HG03175 (cell line): ENCODE data around the gene PMEPA1.

Experiments
- ATAC-seq: cut with Tn5 transposase; IDR thresholded peaks from one replicate; pipeline ENCODE4 v1.9.1; 2021; ENCODE audit warnings: mild to moderate bottlenecking, moderate library complexity; ENCODE audit not compliant: unreplicated experiment

The PMEPA1 gene

DNA sequence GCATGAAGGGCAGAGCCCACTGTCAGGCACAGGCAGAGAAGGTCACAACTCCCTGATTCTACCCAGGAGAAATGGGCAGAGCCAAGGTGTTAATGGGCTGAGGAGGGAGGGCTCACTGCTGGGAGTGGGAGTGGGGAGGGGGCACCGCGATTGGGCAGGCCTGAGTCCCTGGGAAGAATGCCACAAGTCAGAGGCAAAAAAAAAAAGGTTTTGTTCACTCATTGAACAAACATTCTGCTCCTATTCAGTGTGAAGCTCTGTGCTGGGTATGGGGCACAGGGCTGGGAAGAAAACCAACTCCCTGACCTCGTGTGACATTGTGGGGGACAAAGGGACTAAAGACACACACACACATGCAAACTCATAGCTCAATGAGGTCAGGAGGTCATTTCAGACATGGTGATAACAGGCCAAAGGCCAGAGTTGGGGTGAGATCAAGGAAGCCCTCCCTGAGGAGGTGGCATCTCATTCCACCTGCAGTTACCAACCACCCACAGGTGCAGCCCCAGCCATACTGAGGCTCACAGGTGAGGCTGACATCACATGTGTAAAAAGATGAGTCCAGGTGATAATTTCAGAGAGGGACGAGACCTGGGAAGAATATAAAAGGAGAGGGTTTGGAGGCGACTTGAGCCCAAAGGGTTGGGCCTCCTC, 3.2 kb upstream of the PMEPA1 start:
- no peak for ATAC-seq

DNA sequence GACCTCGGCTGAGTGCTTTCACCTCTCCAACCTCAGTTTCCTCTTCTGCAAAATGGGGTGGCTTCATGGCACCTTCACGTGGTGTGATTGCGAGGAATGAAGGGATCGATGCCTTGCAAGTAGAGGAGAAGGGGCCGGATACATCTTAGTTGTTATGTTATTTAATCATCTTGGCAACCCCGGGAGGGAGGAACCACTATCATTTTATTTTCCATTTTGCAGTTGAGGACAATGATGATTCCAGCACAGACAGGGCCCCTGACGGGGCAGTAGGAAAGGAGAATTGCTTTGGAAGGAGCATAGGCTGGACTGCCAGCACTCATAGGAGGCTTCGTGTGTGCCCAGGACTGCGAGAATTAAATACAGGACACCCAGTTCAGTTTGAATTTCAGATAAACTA, 2.5 kb upstream of the PMEPA1 start:
- no peak for ATAC-seq

DNA sequence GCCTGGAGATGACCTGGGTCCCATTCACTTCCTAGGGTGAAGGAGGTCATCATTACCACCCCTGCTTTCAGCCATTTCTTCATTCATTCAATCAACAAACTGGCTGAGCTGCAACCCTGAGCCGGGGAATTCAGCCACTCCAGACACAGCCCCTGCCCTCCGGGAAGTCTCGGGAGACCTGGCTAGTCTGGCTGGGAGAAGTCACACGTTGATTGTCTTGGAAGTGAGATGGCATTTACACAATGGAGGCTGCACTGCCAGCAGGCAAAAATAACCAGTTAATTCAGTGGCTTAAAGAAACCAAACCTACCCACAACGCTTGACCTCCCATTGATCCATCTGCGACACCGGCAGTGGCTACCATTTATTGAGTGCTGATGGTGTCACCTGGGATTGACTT, 2.0 kb upstream of the PMEPA1 start:
- no peak for ATAC-seq

DNA sequence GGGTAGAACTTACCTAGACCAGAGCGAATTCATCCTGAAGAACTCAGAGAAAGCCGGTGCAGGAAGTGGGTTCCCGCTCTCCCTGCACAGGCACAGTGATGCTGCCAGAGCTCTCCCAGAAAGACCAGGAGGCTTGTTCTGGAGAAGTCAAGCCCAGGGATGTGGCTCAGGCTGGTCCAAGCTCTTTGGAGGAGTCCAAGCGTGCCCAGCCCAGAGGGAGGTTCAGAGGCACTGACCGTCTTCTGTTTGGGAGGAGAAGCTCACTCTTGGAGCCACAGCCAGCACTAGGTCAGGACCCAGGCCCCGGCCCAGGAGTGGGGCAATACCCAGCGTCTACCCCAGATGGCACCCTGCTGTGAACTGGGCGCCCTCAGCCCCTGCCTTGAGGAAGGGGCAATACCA, 1.5 kb upstream of the PMEPA1 start:
- ATAC-seq: no peak

DNA sequence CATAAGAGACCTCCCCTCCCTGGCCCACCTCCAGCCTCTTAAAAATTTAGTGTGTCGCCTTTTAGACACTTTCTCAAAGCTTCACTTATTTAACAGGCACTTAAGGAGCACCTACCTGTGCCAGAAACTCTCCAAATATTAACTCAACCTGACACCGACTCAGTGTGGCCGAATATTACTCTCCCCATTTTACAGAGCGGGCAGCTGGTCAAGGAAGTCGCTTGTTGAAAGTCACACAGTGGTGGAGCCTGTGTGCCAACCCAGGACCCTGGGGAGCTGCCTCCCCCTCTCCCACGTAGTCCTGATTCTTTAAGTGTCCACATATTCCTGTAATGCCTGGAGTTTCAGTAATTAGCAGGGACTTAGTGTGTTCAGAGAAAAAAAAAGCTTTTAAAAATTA, 1.0 kb upstream of the PMEPA1 start:
- no peak for ATAC-seq

DNA sequence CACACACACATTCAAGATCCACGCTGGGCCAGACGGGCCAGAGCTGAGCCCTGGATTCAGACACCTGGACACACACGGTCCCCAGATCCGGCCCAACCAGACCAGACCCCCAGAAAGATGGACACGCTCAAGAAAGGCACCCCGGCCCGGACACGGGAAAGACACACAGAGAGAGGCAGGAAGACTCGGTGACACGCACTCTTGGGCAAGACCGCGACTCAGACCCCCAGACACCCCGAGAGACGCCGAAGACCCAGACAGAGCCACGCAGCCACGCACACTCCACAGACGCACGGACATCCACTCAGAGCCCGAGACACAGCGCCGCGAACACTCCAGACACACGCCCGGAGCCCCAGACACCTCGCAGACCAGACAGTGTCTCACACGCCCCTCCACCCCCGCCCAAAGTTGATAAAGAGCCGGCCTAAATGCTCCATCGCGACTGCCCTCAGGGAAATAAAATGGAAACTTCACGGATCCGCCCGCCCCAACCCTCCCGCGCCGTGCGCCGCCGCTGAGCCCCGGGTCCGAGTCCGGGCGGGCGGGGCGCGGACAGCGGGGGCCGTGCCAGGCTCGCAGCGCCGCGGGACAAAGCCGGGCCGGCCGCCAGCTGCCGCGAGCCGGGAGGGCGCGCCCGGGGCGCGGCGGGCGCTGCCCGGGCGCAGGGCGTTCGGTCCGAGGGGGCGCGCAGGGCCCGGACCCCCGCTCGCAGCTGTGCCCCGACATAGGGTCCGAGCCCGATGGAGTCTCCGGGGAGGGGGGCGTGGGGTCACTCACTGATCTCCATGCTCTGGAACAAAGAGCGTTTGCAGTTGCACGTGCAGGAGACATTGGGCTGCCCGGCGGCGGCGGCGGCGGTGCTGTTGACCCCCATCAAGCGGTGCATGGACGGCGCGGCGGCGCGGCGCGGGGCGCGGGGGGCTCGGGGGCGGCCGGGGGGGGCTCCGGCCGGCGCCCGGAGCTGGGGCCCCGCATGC, 831 bp downstream of the PMEPA1 start:
- ATAC-seq: peak; percentile 2

DNA sequence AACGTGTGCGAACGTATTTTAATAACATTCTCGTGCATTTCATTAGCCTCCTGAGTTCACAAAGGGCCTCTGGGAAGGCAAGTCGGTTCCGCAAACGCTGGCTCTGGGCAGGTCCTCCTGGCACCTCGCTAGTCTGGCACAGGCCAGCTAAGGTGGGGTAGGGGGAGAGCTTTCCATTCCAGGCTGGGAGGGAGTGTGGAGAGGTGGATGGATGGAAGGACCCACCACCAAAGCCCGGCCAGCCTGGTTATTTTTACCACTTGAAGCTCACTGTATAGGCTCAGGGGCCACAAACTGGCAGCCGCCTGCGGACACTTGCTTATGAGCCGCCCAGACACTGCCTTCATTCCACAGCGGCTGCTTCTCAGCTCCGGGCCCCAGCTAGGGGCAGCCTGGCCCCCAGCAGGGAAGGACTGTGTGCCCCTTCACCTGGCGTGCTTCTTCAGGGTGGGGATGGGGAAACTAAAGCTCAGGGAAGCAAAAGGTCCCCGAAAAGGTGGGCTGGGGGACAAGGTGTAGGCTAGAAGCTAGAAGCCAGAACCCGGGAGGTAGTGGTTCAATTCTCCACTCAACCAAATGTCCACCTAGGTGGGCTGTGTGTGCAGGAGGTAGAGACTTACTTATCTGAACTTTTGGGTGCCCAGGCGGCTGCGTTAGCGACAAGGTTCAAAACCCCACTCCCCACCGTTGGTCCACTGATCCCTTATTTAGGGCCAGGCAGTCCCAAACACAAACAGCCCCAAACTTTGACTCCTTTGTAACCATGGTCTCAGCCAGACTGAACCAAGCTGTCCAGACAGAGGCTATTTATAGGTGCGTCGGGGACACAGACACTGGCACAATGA, 1.7 kb downstream of the PMEPA1 start:
- no peak for ATAC-seq

DNA sequence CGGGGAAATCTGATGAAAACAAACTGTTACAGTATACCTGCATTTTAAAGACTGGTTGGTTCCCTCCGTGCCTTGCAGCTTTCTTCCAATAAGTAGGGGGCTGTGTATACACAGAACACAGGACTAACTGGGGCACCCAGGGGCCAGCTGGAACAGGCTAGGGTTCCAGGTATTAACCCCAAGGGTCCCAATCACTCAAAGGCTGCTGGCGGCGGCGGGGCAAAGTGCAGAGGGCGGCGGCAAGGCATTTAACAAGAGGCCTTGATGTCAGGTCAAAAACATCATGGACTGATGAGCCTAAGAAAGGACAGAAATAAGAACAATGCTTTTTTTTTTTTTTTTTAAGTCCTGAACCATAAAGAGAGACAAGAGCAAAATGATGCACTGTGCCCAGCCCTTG, 2.5 kb downstream of the PMEPA1 start:
- no peak for ATAC-seq

DNA sequence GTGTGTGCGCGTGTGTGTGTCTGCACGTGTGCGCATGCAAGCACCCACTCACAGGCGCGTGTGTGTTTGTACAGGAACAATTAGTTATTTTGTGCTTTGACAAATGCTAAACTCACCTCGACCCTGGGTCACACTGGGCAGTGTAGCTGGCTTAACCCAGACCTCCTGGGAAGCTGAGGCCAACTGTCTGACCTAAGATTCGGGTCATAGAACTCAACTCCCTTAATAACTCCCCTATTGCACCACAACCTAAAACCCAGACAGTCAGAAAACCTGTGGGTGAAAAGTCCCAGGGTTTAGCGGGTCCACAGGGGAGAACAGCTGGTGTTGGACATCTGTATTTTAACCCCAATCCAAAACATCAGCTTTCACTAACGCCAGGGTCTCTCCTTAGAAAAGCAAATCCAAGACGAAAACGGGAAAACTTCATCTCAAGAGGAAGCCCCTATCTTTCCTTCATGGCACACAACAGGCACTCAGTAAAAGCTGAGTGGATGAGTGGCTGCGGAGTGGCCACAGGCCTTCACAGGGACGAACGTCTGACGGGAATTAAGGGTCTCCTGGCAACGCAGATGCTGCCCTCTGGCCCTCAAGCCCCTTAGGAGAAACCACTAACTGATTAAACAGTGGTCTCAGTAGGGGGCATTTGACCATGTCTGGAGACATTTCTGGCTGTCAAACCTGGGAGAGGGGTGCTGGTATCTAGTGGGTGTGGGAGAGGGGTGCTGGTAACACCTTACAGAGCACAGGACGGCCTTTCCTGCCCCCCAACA, 4.5 kb downstream of the PMEPA1 start:
- no peak for ATAC-seq

DNA sequence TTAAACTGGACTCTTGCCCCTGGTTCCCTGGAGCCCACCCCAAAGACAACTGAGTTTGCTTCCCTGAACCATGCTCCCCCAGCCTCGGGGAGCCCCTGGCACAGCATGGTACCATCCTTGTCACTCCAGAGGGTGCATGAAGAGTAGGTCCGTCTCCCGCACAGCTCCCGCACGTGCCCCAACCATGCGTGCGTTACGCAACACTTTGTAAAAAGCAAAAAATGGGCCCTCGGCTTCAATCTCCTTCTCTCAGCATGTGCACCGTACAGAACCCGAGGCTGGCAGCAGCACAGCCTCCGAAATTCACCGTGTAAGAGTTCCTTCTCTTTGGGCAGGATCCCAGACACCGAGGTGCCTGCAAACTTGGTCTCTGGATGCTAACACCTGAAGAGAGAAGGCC, 5.6 kb downstream of the PMEPA1 start:
- no peak for ATAC-seq

DNA sequence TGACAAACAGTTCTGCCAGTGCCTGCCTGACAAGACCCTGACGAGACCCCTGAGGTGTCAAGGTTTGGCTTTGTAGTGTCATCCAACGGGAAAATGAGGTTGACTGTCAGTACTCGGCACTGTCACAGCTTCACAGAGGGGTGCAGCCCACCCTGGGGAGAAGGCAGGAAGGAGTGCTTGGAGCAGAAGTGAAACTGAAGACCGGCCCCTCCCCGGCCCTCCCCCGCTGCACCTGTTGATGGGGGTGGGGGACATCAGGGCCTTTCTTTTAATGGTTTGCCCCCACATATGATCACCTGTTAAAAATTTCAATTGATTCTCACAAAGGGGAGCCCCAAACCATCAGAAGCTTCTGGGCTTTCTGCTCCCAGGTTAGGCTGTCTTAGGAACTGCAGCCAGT, 6.8 kb downstream of the PMEPA1 start:
- no peak for ATAC-seq

DNA sequence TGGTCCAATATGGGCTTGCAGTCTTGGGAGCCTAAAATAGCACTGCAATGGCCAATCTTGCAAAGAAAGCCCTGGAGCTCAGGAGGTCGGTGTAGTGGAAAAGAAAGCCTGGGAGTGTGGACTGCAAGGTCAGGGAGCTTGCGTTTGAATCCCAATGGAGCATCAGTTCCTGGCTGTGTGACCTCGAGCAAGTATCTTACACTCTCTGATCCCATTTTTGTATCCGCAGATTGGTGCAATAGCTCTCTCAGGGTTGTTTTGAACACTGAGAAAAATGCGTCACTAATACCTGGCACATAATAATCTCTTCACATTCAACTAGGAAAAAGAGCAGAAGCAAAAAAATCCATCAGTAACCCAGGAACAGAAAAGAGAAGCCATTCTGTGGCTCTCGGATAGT, 7.3 kb downstream of the PMEPA1 start:
- no peak for ATAC-seq

DNA sequence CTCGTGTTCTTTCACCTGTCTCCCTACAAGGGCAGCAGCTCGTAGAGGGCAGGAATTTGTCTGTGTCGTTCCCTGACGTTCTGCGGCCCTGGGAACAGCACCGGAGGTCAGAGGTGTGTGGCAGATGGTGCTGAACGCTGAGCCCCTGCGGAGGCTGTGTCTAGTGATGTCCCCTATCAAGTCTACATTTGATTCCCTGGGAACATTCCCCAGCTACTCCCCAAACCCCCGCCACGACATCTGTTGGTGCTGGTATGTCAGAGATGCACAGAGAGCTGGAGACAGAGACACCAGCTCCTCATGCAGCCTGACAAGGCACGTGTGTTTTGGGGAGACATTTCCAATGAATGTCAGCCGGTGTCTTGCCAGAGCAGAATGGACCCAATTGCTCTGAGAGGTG, 7.7 kb downstream of the PMEPA1 start:
- no peak for ATAC-seq

DNA sequence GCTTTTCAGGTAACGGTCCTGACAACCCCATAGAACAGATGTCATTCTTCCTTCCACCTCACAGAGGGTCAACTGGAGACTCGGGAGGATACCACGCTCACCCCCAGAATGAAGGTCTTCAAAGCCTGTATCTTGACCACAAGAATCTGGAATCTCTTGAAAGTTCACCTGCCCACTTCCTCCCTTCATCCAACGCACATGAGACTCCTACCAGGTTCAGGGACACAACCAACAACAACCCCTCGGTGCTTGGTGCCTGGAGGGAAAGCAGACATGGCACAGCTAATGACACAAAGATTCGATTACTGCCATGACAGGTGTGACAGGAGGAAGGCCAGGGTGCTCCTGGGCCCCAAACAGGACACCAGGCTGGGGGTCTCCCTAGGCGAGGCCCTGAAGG, 8.2 kb downstream of the PMEPA1 start:
- ATAC-seq: no peak

DNA sequence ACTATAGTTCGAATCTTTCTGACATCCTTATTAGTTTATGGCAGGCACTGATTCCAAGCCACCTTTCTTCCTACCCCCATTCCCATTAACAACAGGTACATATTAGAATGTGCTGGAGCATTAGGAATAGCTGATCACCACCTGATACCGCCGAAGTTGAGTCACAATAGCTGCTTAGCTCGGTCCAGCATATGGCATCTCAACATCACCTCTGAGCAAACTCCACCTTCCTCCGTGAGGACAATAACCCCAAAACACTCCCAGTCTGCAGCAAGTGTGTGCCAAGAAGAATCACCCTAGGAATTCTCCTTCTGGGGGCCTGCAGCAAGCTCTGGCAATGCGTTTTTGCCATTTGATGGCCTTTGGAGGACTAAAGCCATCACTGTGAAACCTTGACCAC, 8.7 kb downstream of the PMEPA1 start:
- ATAC-seq: no peak

DNA sequence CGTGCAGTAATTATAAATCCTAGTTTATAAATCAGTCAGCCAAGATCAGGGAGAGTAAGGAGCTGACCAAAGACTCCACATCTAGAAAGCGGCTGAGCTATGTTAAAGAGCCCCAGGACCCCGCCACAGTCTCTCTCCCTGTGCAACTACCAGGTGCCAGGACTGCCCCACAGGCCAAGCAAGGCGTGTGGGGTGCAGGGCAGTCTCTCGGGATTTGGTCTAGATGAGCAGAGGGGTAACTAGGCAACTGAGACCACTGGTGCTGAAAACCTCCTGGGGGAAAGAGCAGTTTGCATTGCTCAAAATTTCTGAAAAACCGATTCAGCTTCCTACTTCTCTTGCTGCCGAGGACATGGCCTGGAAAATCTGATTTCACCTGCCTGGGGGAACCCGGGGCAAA, 10.4 kb downstream of the PMEPA1 start:
- no peak for ATAC-seq

DNA sequence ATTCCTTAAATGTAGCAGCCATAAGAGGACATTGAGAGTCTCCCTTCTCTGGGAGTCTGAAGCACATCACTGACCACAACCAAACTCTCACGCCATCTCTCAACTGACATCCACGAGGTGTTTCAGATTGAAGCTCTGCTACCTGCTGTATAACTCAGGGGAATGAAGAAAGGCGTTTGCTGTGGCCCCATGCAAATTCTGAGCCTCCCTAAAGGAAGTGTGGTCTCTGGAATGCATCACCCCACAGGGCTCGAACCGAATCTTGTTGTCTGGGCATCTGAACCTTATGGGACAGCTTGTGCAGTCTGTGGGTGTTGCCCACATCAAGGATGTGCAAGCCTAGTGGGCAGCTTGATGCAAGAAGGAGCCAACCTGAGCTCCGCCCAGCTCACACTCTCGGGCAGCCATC, 10.9 kb downstream of the PMEPA1 start:
- no peak for ATAC-seq

DNA sequence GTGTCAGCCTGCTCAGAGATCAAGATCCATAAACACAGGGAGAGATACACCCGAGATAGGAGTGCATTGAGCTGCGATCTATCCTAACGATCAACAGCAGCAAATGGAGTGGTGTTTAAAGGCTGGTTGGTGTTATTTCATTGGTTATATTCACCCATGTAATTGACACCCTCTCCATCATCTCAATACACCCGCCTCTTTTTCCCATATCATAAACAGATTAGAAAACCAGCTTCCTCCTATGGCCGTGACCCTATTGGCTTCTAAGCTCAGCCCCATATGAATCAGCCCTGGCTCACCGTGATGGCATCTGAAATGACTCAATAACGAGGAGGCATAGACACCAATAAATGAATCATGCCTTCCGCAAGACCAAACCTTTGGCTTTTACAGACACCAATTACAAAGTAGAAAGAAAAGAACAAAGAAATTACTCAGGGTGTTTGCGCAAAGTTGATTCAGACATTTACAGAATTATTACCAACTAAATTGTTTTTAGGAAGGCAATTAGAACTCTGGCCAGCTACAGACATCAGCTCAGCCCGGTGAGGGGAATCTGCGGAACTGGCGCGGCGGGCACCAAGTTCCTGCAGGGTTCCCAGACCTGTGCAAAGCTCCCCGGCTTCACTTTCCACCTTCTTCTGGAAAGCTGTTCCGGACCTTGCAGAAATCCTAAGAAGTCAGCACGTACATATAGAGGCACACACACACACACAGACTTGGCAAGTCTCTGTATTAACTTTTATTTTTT, 11.5 kb downstream of the PMEPA1 start:
- no peak for ATAC-seq

DNA sequence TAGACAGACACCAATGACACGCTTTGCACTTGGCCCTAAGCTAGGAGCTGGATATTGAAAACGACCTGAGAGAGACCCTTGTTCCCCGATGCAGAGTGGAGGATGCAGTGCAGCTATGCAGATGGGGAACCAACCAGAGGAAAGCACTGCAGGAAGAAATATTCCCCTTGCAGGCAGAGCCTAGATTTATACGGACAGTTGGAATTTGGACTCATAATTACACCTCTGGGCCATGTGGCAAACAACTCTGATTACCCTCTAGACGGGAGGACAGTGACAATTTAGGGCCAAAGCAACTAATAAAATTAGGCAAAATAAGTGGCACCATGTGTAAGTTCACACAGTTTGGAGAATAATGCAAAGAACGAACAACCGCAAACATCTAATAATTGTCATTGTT, 12.3 kb downstream of the PMEPA1 start:
- ATAC-seq: no peak

DNA sequence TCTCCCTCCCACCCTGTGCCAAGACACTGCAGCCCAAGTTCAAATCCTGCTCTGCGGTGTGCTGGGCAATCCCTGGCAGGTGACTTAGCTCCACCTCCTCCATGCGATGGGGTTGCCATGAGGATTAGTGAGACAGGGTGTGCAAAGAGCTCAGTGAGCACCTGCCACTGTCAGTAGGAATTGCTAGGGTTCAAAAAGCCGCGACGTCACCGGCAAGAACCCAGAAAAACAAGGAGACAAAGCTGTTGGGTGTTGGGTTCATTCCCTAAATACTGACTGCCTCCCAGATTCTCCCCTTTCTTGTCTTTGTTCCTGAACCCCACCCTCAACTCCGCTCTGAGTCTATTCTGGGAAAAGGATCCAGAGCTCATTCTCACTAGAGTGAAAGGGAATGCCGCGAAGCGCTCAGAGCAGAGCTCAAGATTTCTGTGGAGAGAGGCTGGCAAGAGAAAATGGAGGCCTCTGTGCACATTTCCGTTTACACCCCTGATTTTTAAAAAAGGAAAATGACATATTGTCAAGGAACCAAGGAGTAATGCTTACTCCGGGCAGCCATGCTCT, 13.3 kb downstream of the PMEPA1 start:
- ATAC-seq: no peak
